Epithelial cell of esophagus (primary cell): ENCODE data around the gene SLC7A7.
"Not testable (repeated sequence)": the region's sequence is repeated elsewhere in the genome, so short reads cannot be mapped to it uniquely, and the experiment has no call there.

ENCODE experiments used
- DNase-seq: peaks from one replicate; pipeline ENCODE4 v3.0.0; 2010; ENCODE audit warnings: low read depth
- H3K4me3 ChIP-seq: 2 replicates; pipeline ENCODE4 v1.5.1; 2011; ENCODE audit warnings: mild to moderate bottlenecking, low read length, control low read depth
- CTCF ChIP-seq: IDR thresholded peaks from 2 replicates; pipeline ENCODE4 v1.5.1; 2011; ENCODE audit warnings: low read depth, mild to moderate bottlenecking, low read length, control low read depth, inconsistent platforms; ENCODE audit not compliant: insufficient read depth; ENCODE audit errors: missing control alignments

SLC7A7 gene

GRCh38 chr14:22852940-22853767, 37.9 kb upstream of the SLC7A7 start:
- peak overlapping the region; percentile 56 for H3K4me3 ChIP-seq
- TF ChIP-seq CTCF = peak; percentile 94
- peak; percentile 76 for DNase-seq

- no peak for TF ChIP-seq CTCF
- no peak for DNase-seq
- no peak overlapping the region for H3K4me3 ChIP-seq
Observed at GRCh38 chr14:22852599-22852939, 37.3 kb upstream of the SLC7A7 start.

GRCh38 chr14:22852178-22852577, 36.9 kb upstream of the SLC7A7 start:
- H3K4me3 ChIP-seq, DNase-seq: not testable (repeated sequence)

- DNase-seq = peak; percentile 83
- H3K4me3 ChIP-seq = no peak overlapping the region
- no peak for TF ChIP-seq CTCF
Observed at GRCh38 chr14:22850944-22851764, 35.9 kb upstream of the SLC7A7 start.

GRCh38 chr14:22849212-22849819, 34.1 kb upstream of the SLC7A7 start:
- H3K4me3 ChIP-seq = no peak overlapping the region
- TF ChIP-seq CTCF = no peak
- DNase-seq = peak; percentile 58

GRCh38 chr14:22848351-22849164, 33.3 kb upstream of the SLC7A7 start:
- peak; percentile 55 for DNase-seq
- no peak for TF ChIP-seq CTCF
- H3K4me3 ChIP-seq = no peak overlapping the region
